Measurements from ENCODE around the gene SLC25A26.

GRCh38 chr3:66224220-66224619 is 3.4 kb downstream of the SLC25A26 start:
- TF ChIP-seq CTCF (IDR thresholded peaks at IDR 0.05) = no peak
- TF ChIP-seq POLR2A (IDR thresholded peaks at IDR 0.05) = no peak
- TF ChIP-seq POLR2AphosphoS5 (IDR thresholded peaks at IDR 0.05) = no peak
